SH-SY5Y (cell line): ENCODE measurements around the gene PDLIM1.

ENCODE experiments used
- GATA2 ChIP-seq: IDR thresholded peaks from 2 replicates; pipeline ENCODE4 v1.6.1; 2011; ENCODE audit warnings: mild to moderate bottlenecking, low read depth, low read length
- GATA3 ChIP-seq: IDR thresholded peaks from 2 replicates; pipeline ENCODE4 v1.6.1; 2011; ENCODE audit warnings: low read depth, mild to moderate bottlenecking, low read length, moderate library complexity

DNA sequence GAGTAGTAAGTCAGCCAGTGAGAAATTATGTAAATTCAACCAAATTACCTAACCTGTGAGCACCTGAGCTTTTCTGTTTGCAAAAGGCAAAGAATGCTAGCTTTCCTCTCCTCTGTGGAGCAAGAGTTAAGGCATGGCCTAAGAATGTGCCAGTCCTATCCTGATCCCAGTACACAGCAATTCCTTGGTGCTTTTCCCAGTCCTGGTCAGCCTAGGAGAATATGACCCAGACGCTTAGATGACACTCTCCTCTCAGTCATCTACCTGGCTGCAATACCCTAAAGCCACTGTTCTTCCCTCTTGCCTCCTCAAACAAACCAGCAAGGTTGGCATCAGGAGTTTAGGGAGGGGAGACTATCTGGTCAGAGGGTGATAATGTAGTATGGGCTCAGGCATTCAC lies 4.1 kb downstream of the PDLIM1 start:
- no peak for TF ChIP-seq GATA2
- no peak for TF ChIP-seq GATA3
